Naive B cell (primary cell): ENCODE measurements around the gene CARTPT. TPM values are rescaled to one million over a fixed set of nuclear protein-coding genes. Genes with fewer than 3 reads are reported as not detected.

Experiments
- ATAC-seq, 2 donors: fragments of 150-1000 bp; cut with Tn5 transposase; 2 replicates each; pipeline ENCODE4 v1.10.0; 2021; ENCODE audit warnings: low read depth in 2 of 2, mild to moderate bottlenecking in 2 of 2, moderate library complexity in 2 of 2
- DNase-seq: peaks from one replicate; pipeline ENCODE4 v3.0.0; 2022
- H3K27ac Mint-ChIP-seq, 6 donors: one replicate each; pipeline ENCODE4 v1.8.0; 2020 to 2022; ENCODE audit warnings: mild to moderate bottlenecking in 6 of 6, mixed read lengths in 6 of 6, moderate library complexity in 5 of 6, inconsistent platforms in 2 of 6
- H3K27me3 Mint-ChIP-seq, 3 donors: one replicate each; pipeline ENCODE4 v1.8.0; 2021 to 2022; ENCODE audit warnings: mixed read lengths in 3 of 3, mild to moderate bottlenecking in 1 of 3
- H3K36me3 Mint-ChIP-seq, 2 donors: one replicate each; pipeline ENCODE4 v1.8.0; 2020 to 2022; ENCODE audit warnings: mixed read lengths in 2 of 2, inconsistent platforms in 1 of 2, mild to moderate bottlenecking in 1 of 2
- H3K4me1 Mint-ChIP-seq, 3 donors: one replicate each; pipeline ENCODE4 v1.8.0; 2020 to 2022; ENCODE audit warnings: mixed read lengths in 3 of 3, inconsistent platforms in 1 of 3, mild to moderate bottlenecking in 1 of 3, moderate library complexity in 1 of 3
- H3K4me3 Mint-ChIP-seq, 8 donors: one replicate each; pipeline ENCODE4 v1.8.0; 2020 to 2022; ENCODE audit warnings: mild to moderate bottlenecking in 8 of 8, mixed read lengths in 8 of 8, moderate library complexity in 8 of 8, inconsistent platforms in 2 of 8
- H3K9me3 Mint-ChIP-seq, 7 donors: one replicate each; pipeline ENCODE4 v1.8.0; 2020 to 2022; ENCODE audit warnings: mixed read lengths in 7 of 7, mild to moderate bottlenecking in 5 of 7, inconsistent platforms in 2 of 7, moderate library complexity in 1 of 7
- polyA plus RNA-seq, 6 donors: library from polyadenylated mRNA; unstranded; fragments of 300-500 nt; fragmentation: Illumina TruSeq; gene quantifications; one replicate each; pipeline ENCODE4 v1.2.3, GENCODE V29; 2021; ENCODE audit warnings: low read depth in 6 of 6

CARTPT gene
- polyA plus RNA-seq, 6 donors from 2014 or later: not detected

- Mint-ChIP-seq H3K9me3 (peaks cover 0 to 12% (median 6%) of the 10 kb centered on the region in 7 donors), H3K4me3 (no peak overlapping the region), H3K27me3 (peaks cover 5 to 17% (median 16%) of the 10 kb centered on the region in 3 donors), H3K27ac (no peak overlapping the region), H3K36me3 (peaks cover 0 to 10% of the 10 kb centered on the region in 2 donors), H3K4me1 (peaks cover 0 to 6% (median 5%) of the 10 kb centered on the region in 3 donors)
- DNase-seq: no peak
- ATAC-seq: no peak
Observed at GRCh38 chr5:71701407-71701806, 17.7 kb upstream of the CARTPT start.

GRCh38 chr5:71703941-71704340 lies 15.1 kb upstream of the CARTPT start:
- H3K36me3 Mint-ChIP-seq: no peaks in the 10 kb centered on the region
- H3K27ac Mint-ChIP-seq: no peak overlapping the region
- H3K4me1 Mint-ChIP-seq: no peaks in the 10 kb centered on the region
- ATAC-seq (no peak), DNase-seq (no peak)
- H3K27me3 Mint-ChIP-seq: peaks cover 7 to 17% (median 8%) of the 10 kb centered on the region in 3 donors
- H3K9me3 Mint-ChIP-seq: peaks cover 0 to 2% (median 0%) of the 10 kb centered on the region in 7 donors
- H3K4me3 Mint-ChIP-seq: no peak overlapping the region

- Mint-ChIP-seq H3K36me3 (no peaks in the 10 kb centered on the region), H3K4me3 (no peak overlapping the region), H3K9me3 (no peaks in the 10 kb centered on the region), H3K27ac (no peak overlapping the region), H3K27me3 (peaks cover 7 to 15% (median 12%) of the 10 kb centered on the region in 3 donors), H3K4me1 (no peaks in the 10 kb centered on the region)
- DNase-seq (no peak), ATAC-seq (no peak)
Observed at GRCh38 chr5:71705421-71705820, 13.7 kb upstream of the CARTPT start.

- H3K9me3 Mint-ChIP-seq: no peaks in the 10 kb centered on the region
- ATAC-seq (no peak), DNase-seq (no peak)
- no peak overlapping the region for H3K27ac Mint-ChIP-seq
- H3K27me3 Mint-ChIP-seq: peaks cover 4 to 12% (median 9%) of the 10 kb centered on the region in 3 donors
- H3K4me1 Mint-ChIP-seq: no peaks in the 10 kb centered on the region
- no peak overlapping the region for H3K4me3 Mint-ChIP-seq
- H3K36me3 Mint-ChIP-seq: no peaks in the 10 kb centered on the region
Observed at GRCh38 chr5:71706906-71707305, 12.2 kb upstream of the CARTPT start.

- no peak for ATAC-seq
- Mint-ChIP-seq H3K36me3 (peaks cover 0 to 4% of the 10 kb centered on the region in 2 donors), H3K27me3 (peaks cover 16 to 39% (median 23%) of the 10 kb centered on the region in 3 donors), H3K27ac (no peak overlapping the region), H3K4me3 (no peak overlapping the region), H3K9me3 (peaks cover 0 to 11% (median 2%) of the 10 kb centered on the region in 7 donors), H3K4me1 (no peaks in the 10 kb centered on the region)
- DNase-seq: no peak
Observed at GRCh38 chr5:71711610-71712009, 7.5 kb upstream of the CARTPT start.

GRCh38 chr5:71714911-71715310 lies 4.2 kb upstream of the CARTPT start:
- Mint-ChIP-seq H3K27ac (no peak overlapping the region), H3K4me3 (no peak overlapping the region), H3K4me1 (no peaks in the 10 kb centered on the region), H3K9me3 (peaks cover 0 to 14% (median 7%) of the 10 kb centered on the region in 7 donors), H3K36me3 (peaks cover 0 to 4% of the 10 kb centered on the region in 2 donors), H3K27me3 (peaks cover 43 to 59% (median 51%) of the 10 kb centered on the region in 3 donors)
- ATAC-seq (no peak), DNase-seq (no peak)

- Mint-ChIP-seq H3K27ac (no peak overlapping the region), H3K9me3 (peaks cover 0 to 3% (median 0%) of the 10 kb centered on the region in 7 donors), H3K4me1 (no peaks in the 10 kb centered on the region), H3K36me3 (peaks cover 0 to 5% of the 10 kb centered on the region in 2 donors), H3K27me3 (peaks cover 9 to 36% (median 27%) of the 10 kb centered on the region in 3 donors), H3K4me3 (no peak overlapping the region)
- DNase-seq (no peak), ATAC-seq (no peak)
Observed at GRCh38 chr5:71727978-71728377, 8.9 kb downstream of the CARTPT start.

- DNase-seq (no peak), ATAC-seq (no peak)
- peaks cover 0 to 3% (median 0%) of the 10 kb centered on the region in 7 donors for H3K9me3 Mint-ChIP-seq
- peaks cover 18 to 26% (median 21%) of the 10 kb centered on the region in 3 donors for H3K27me3 Mint-ChIP-seq
- no peak overlapping the region for H3K4me3 Mint-ChIP-seq
- H3K27ac Mint-ChIP-seq: no peak overlapping the region
- peaks cover 0 to 5% of the 10 kb centered on the region in 2 donors for H3K36me3 Mint-ChIP-seq
- H3K4me1 Mint-ChIP-seq: no peaks in the 10 kb centered on the region
Observed at GRCh38 chr5:71731015-71731414, 11.9 kb downstream of the CARTPT start.

GRCh38 chr5:71732011-71732410 lies 12.9 kb downstream of the CARTPT start:
- Mint-ChIP-seq H3K9me3 (peaks cover 0 to 3% (median 0%) of the 10 kb centered on the region in 7 donors), H3K27me3 (peaks cover 14 to 26% (median 18%) of the 10 kb centered on the region in 3 donors), H3K36me3 (peaks cover 0 to 5% of the 10 kb centered on the region in 2 donors), H3K27ac (no peak overlapping the region), H3K4me1 (no peaks in the 10 kb centered on the region), H3K4me3 (no peak overlapping the region)
- ATAC-seq: no peak
- no peak for DNase-seq

GRCh38 chr5:71734141-71734540 lies 15.1 kb downstream of the CARTPT start:
- Mint-ChIP-seq H3K27me3 (peaks cover 4 to 29% (median 8%) of the 10 kb centered on the region in 3 donors), H3K36me3 (peaks cover 0 to 5% of the 10 kb centered on the region in 2 donors), H3K4me1 (no peaks in the 10 kb centered on the region), H3K4me3 (no peak overlapping the region), H3K9me3 (peaks cover 0 to 3% (median 0%) of the 10 kb centered on the region in 7 donors), H3K27ac (no peak overlapping the region)
- no peak for DNase-seq
- ATAC-seq: no peak

- peaks cover 0 to 14% (median 5%) of the 10 kb centered on the region in 7 donors for H3K9me3 Mint-ChIP-seq
- peaks cover 8 to 20% (median 11%) of the 10 kb centered on the region in 3 donors for H3K27me3 Mint-ChIP-seq
- DNase-seq: no peak
- H3K4me1 Mint-ChIP-seq: no peaks in the 10 kb centered on the region
- no peak overlapping the region for H3K4me3 Mint-ChIP-seq
- no peak for ATAC-seq
- no peak overlapping the region for H3K27ac Mint-ChIP-seq
- H3K36me3 Mint-ChIP-seq: no peaks in the 10 kb centered on the region
Observed at GRCh38 chr5:71737931-71738539, 19.0 kb downstream of the CARTPT start.

GRCh38 chr5:71738662-71739361 lies 19.7 kb downstream of the CARTPT start:
- no peak overlapping the region for H3K4me3 Mint-ChIP-seq
- ATAC-seq (no peak), DNase-seq (no peak)
- H3K27me3 Mint-ChIP-seq: peaks cover 8 to 25% (median 11%) of the 10 kb centered on the region in 3 donors
- peaks cover 0 to 14% (median 5%) of the 10 kb centered on the region in 7 donors for H3K9me3 Mint-ChIP-seq
- H3K27ac Mint-ChIP-seq: no peak overlapping the region
- H3K4me1 Mint-ChIP-seq: no peaks in the 10 kb centered on the region
- H3K36me3 Mint-ChIP-seq: no peaks in the 10 kb centered on the region

GRCh38 chr5:71740015-71740753 lies 21.1 kb downstream of the CARTPT start:
- no peak overlapping the region for H3K4me3 Mint-ChIP-seq
- no peak overlapping the region for H3K27ac Mint-ChIP-seq
- ATAC-seq (no peak), DNase-seq (no peak)
- peaks cover 0 to 14% (median 5%) of the 10 kb centered on the region in 7 donors for H3K9me3 Mint-ChIP-seq
- H3K27me3 Mint-ChIP-seq: peaks cover 6 to 29% (median 11%) of the 10 kb centered on the region in 3 donors
- H3K36me3 Mint-ChIP-seq: no peaks in the 10 kb centered on the region
- no peaks in the 10 kb centered on the region for H3K4me1 Mint-ChIP-seq
